NCI-H524 (cell line): ENCODE results near the gene PRR7.

Experiments used
- DNase-seq, 2 experiments: peaks; one replicate each; lab custom pipeline; 2025; lab: John Stamatoyannopoulos, UW

The PRR7 gene

GRCh38 chr5:177469750-177470525, 23.3 kb downstream of the PRR7 start:
- peak in 1 of 2 experiments; percentile 73 for DNase-seq

GRCh38 chr5:177470759-177471536, 24.3 kb downstream of the PRR7 start:
- DNase-seq, result no peak

GRCh38 chr5:177471610-177472356, 25.2 kb downstream of the PRR7 start:
- DNase-seq, result no peak

GRCh38 chr5:177472460-177473442, 26.1 kb downstream of the PRR7 start:
- DNase-seq, result peak; percentile 43 to 78

GRCh38 chr5:177473443-177474001, 26.9 kb downstream of the PRR7 start, which contains the start of gene DBN1:
Gene DBN1 (minus strand): TSS chr5:177473634. CDS start chr5:177473521, 113 bp downstream.
- peak in 1 of 2 experiments; percentile 52 for DNase-seq

- DNase-seq, result no peak
Observed at GRCh38 chr5:177474002-177474476, 27.4 kb downstream of the PRR7 start.

- peak; percentile 51 to 80 for DNase-seq
Observed at GRCh38 chr5:177474846-177475562, 28.4 kb downstream of the PRR7 start.

GRCh38 chr5:177475563-177476427, 29.2 kb downstream of the PRR7 start:
- no peak for DNase-seq

- no peak for DNase-seq
Observed at GRCh38 chr5:177476531-177477233, 30.1 kb downstream of the PRR7 start.

GRCh38 chr5:177477701-177478477, 31.3 kb downstream of the PRR7 start:
- DNase-seq, result no peak

GRCh38 chr5:177478711-177479646, 32.4 kb downstream of the PRR7 start:
- peak in 1 of 2 experiments; percentile 5 for DNase-seq

GRCh38 chr5:177479774-177480173, 33.2 kb downstream of the PRR7 start:
- no peak for DNase-seq

GRCh38 chr5:177482359-177482795, 35.8 kb downstream of the PRR7 start:
- DNase-seq, result peak in 1 of 2 experiments; percentile 40

- no peak for DNase-seq
Observed at GRCh38 chr5:177483042-177483441, 36.4 kb downstream of the PRR7 start.

- DNase-seq, result peak; percentile 93 to 94
Observed at GRCh38 chr5:177483994-177484901, 37.6 kb downstream of the PRR7 start.
